T-cell (primary cell): ENCODE measurements around the gene ENTPD3. TPM values are rescaled to one million over a fixed set of nuclear protein-coding genes. Genes with fewer than 3 reads are reported as not detected.

ENCODE experiments used
- ATAC-seq, 4 experiments: fragments of 200-7000 bp in 3 of 4; fragments of 150-1000 bp in 1 of 4; cut with Tn5 transposase; replicated peaks in 1 of 4; 1 replicate in 3 of 4; 2 replicates in 1 of 4; pipeline ENCODE4 v1.10.0; 2021; ENCODE audit warnings: moderate library complexity in 3 of 4, mild to moderate bottlenecking in 2 of 4, moderate number of reproducible peaks in 1 of 4
- CTCF ChIA-PET, 2 donors: fragments of 300-600 bp; sonication (Branson Sonifier 250); formaldehyde crosslinking; loops; one replicate each; lab custom pipeline; 2022; ENCODE audit warnings: antibody characterized with exemption in 2 of 2; lab: Charles Lee
- POLR2A ChIA-PET, 2 donors: fragments of 300-600 bp; sonication (Branson Sonifier 250); formaldehyde crosslinking; loops; one replicate each; lab custom pipeline; 2022; ENCODE audit warnings: antibody characterized with exemption in 2 of 2; lab: Charles Lee
- DNase-seq, 35 experiments: peaks; one replicate each; pipeline versions ENCODE4 v3.0.0 to v3.0.0-alpha.2; 2013 to 2023
- H3K27ac ChIP-seq: one replicate; pipeline ENCODE4 v1.5.1; 2013; ENCODE audit warnings: low read length
- H3K27me3 ChIP-seq, 2 experiments: replicated peaks in 1 of 2; 1 replicate in 1 of 2; 2 replicates in 1 of 2; pipeline versions ENCODE4 v1.6.1 to v1.7.0; 2013; ENCODE audit warnings: low read length in 1 of 2, mixed read lengths in 1 of 2; ENCODE audit not compliant: control insufficient read depth in 2 of 2, insufficient read depth in 2 of 2; ENCODE audit errors: extremely low read depth in 1 of 2
- H3K36me3 ChIP-seq, 2 donors: 1 replicate in 1 of 2; 2 replicates in 1 of 2; pipeline versions ENCODE4 v1.6.1 to v1.7.0; 2013; ENCODE audit warnings: low read length in 1 of 2; ENCODE audit not compliant: control insufficient read depth in 2 of 2, insufficient read depth in 1 of 2; ENCODE audit errors: extremely low read depth in 1 of 2
- H3K4me1 ChIP-seq, 2 experiments: 1 replicate in 1 of 2; 2 replicates in 1 of 2; pipeline versions ENCODE4 v1.6.1 to v1.7.0; 2013; ENCODE audit warnings: low read length in 2 of 2, mixed read lengths in 1 of 2; ENCODE audit not compliant: insufficient read depth in 2 of 2, control insufficient read depth in 1 of 2; ENCODE audit errors: extremely low read depth in 1 of 2
- H3K4me3 ChIP-seq, 2 donors: 1 replicate in 1 of 2; 2 replicates in 1 of 2; pipeline versions ENCODE4 v1.5.1 to v1.7.0; 2013; ENCODE audit warnings: mild to moderate bottlenecking in 2 of 2, low read length in 1 of 2, moderate library complexity in 1 of 2; ENCODE audit not compliant: control insufficient read depth in 1 of 2; ENCODE audit errors: extremely low read depth in 1 of 2
- H3K9me3 ChIP-seq: 2 replicates; pipeline ENCODE4 v1.7.0; 2013
- H3K27ac Mint-ChIP-seq, 2 donors: one replicate each; pipeline ENCODE4 v1.8.0; 2020 to 2021; ENCODE audit warnings: mild to moderate bottlenecking in 2 of 2, mixed read lengths in 2 of 2
- H3K27me3 Mint-ChIP-seq, 2 donors: one replicate each; pipeline ENCODE4 v1.8.0; 2021 to 2022; ENCODE audit warnings: mixed read lengths in 2 of 2
- H3K36me3 Mint-ChIP-seq: one replicate; pipeline ENCODE4 v1.8.0; 2021; ENCODE audit warnings: mixed read lengths
- H3K4me1 Mint-ChIP-seq, 3 donors: one replicate each; pipeline ENCODE4 v1.8.0; 2020 to 2022; ENCODE audit warnings: mixed read lengths in 3 of 3, mild to moderate bottlenecking in 1 of 3
- H3K4me3 Mint-ChIP-seq, 3 donors: one replicate each; pipeline ENCODE4 v1.8.0; 2020 to 2022; ENCODE audit warnings: mild to moderate bottlenecking in 3 of 3, mixed read lengths in 3 of 3, moderate library complexity in 3 of 3
- H3K9me3 Mint-ChIP-seq, 3 donors: one replicate each; pipeline ENCODE4 v1.8.0; 2020 to 2022; ENCODE audit warnings: mixed read lengths in 3 of 3
- WGBS: methylation state at CpG from one replicate; pipeline ENCODE4 v1.1.5; 2013; ENCODE audit warnings: missing lambda C conversion rate; ENCODE audit not compliant: insufficient coverage; 5-methylcytosine and 5-hydroxymethylcytosine counted together
- total RNA-seq, 35 experiments: library from RNA in 6 of 35; stranded (reverse) in 6 of 35; fragments of 120-200 nt in 1 of 35; gene quantifications; one replicate each; pipeline versions ENCODE4 v1.2.1 to v1.2.4 and lab custom pipeline; 2013 to 2026

ENTPD3 gene
- total RNA-seq, 5 donors from 2014 or later (not counting 1 experiment from before 2014, with no cell fraction given), result not detected

DNA sequence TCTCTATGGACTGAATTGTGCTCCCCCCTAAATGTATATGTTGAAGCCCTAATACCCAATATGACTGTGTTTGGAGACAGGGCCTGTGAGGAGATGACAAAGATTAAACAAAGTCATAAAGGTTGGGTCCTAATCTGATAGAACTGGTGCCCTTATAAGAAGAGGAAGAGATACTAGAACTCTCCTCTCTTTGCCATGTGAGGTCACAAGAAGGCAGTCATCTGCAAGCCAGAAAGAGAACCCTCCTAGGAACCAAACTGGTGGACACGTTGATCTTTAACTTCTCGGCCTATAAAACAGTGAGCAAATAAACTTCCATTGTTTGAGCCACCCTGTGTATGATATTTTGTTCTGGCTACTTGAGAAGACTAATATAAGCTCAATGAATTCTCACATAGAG lies 31.6 kb upstream of the ENTPD3 start:
- Histone ChIP-seq H3K27ac (no peak overlapping the region), H3K4me3 (no peak overlapping the region), H3K4me1 (no peaks in the 10 kb centered on the region), H3K36me3 (no peaks in the 10 kb centered on the region), H3K27me3 (peaks cover 0 to 13% of the 10 kb centered on the region in 2 experiments), H3K9me3 (peaks cover 3% of the 10 kb centered on the region)
- Mint-ChIP-seq H3K27me3 (peaks cover 16 to 22% of the 10 kb centered on the region in 2 donors), H3K4me3 (no peak overlapping the region), H3K4me1 (no peaks in the 10 kb centered on the region), H3K9me3 (peaks cover 0 to 10% (median 9%) of the 10 kb centered on the region in 3 donors), H3K36me3 (no peaks in the 10 kb centered on the region), H3K27ac (no peak overlapping the region)
- ATAC-seq (no peak), DNase-seq (no peak)
- CTCF ChIA-PET, result interaction anchor here in 1 of 2 donors (0.6 kb wide), 2 partner anchors 9 to 177 kb away, joined by 3 to 6 read pairs; no protein-coding TSS in a partner anchor
- POLR2A ChIA-PET, result no interaction called here
- WGBS, result no CpG with 5 or more reads among the region's 2 CpGs

DNA sequence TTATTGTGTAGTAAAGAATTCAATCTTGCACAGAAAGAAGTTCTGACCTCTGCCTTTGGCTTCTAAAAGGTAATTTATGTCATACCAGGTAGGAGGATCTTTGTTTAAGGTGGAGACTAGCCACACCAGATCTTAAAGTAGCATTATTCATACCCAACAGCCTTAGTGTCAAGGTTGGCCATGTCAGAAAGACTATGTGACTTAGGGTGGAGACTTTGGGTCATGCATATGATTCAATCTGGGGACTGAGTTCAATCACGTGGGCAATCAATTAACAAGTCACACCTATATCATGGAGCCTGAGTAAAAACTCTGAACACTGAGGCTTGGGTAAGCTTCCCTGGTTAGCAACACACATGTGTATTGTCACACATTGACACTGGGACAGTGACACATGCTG lies 28.5 kb upstream of the ENTPD3 start:
- Mint-ChIP-seq H3K4me3 (no peak overlapping the region), H3K36me3 (no peaks in the 10 kb centered on the region), H3K9me3 (peaks cover 0 to 4% (median 0%) of the 10 kb centered on the region in 3 donors), H3K27me3 (peaks cover 10 to 19% of the 10 kb centered on the region in 2 donors), H3K27ac (no peak overlapping the region), H3K4me1 (no peaks in the 10 kb centered on the region)
- H3K27ac ChIP-seq, result no peak overlapping the region
- H3K9me3 ChIP-seq, result peaks cover 3% of the 10 kb centered on the region
- DNase-seq (no peak), ATAC-seq (no peak)
- POLR2A ChIA-PET, result no interaction called here
- peaks cover 0 to 8% of the 10 kb centered on the region in 2 experiments for H3K27me3 ChIP-seq
- no peaks in the 10 kb centered on the region for H3K4me1 ChIP-seq
- no CpG with 5 or more reads among the region's 1 CpG for WGBS
- H3K36me3 ChIP-seq, result no peaks in the 10 kb centered on the region
- no peak overlapping the region for H3K4me3 ChIP-seq
- CTCF ChIA-PET, result no interaction called here

DNA sequence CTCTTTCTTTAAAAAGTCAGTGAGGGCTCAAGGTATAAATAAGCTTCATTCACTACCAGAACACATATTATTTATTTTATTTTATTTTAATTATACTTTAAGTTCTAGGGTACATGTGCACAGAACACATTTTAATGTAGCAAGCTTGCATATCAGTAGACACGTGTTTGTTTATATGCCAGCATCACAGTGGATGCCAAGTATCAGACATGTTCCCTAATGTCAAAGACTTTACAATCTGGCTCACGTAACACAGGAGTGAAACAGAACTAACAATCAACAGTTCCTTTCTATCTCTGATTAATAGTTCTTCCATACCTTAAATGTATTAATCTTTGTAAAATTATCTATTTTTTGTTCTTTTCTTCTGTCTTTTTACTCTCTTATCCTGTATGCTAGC lies 23.3 kb upstream of the ENTPD3 start:
- no peak overlapping the region for H3K4me3 Mint-ChIP-seq
- Histone ChIP-seq H3K4me1 (no peaks in the 10 kb centered on the region), H3K4me3 (no peak overlapping the region), H3K9me3 (peaks cover 1% of the 10 kb centered on the region), H3K27ac (no peak overlapping the region), H3K36me3 (no peaks in the 10 kb centered on the region), H3K27me3 (peaks cover 0 to 4% of the 10 kb centered on the region in 2 experiments)
- H3K27ac Mint-ChIP-seq, result no peak overlapping the region
- no peaks in the 10 kb centered on the region for H3K4me1 Mint-ChIP-seq
- H3K36me3 Mint-ChIP-seq, result no peaks in the 10 kb centered on the region
- H3K27me3 Mint-ChIP-seq, result peaks cover 14 to 26% of the 10 kb centered on the region in 2 donors
- POLR2A ChIA-PET, result no interaction called here
- WGBS, result no CpG with 5 or more reads among the region's 2 CpGs
- ATAC-seq, result no peak
- DNase-seq, result no peak
- CTCF ChIA-PET, result no interaction called here
- H3K9me3 Mint-ChIP-seq, result no peaks in the 10 kb centered on the region

DNA sequence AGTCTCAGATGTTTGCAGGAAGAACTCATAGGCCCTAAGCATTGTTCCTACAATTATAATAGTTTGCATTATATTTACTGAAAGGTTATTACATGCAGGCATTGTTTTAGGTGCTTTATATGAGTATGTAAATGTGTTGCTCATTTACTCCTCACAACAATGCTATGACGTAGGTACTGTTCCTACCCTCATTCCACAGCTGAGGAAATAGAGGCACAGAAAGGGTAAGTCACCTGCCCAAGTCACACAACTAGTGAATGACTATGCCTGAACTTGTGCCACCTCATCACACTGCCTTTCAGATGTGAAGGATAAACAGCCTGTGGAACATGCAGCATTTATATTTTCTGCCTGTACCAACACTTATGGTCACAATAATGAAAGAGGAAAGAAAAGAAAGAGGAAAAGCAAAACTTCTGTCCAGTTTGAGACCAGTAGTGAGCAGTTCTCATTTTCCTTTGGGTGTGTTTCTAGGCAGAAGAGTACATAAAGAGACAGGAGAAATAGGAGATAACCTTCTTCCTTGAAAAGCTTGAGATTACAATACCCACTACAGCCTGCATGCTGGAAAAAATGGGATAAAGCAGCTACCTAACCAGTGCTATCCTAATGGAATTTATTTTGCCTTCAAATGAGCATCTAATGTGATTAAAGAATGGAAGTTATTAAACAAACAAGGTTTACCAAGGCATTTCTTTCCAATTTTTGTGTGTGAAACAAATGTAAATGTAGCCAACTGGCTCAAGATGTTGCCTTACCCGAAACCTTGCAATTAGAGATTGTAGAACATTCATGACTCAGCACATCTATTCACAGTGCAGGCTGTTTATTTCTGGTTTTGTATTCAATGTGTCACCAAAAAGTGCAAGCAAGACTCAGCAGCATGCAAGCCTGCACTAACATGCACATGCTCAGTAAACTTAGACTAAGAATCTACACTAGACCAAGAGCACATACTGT lies 20.5 kb upstream of the ENTPD3 start:
- H3K4me3 Mint-ChIP-seq, result no peak overlapping the region
- no peaks in the 10 kb centered on the region for H3K4me1 Mint-ChIP-seq
- no peak overlapping the region for H3K27ac Mint-ChIP-seq
- no peak overlapping the region for H3K4me3 ChIP-seq
- ATAC-seq, result no peak
- H3K27ac ChIP-seq, result no peak overlapping the region
- no peaks in the 10 kb centered on the region for H3K36me3 ChIP-seq
- WGBS, result 90% methylated on average over 2 of the region's 2 CpGs
- ChIA-PET POLR2A (no interaction called here), CTCF (no interaction called here)
- H3K9me3 ChIP-seq, result no peaks in the 10 kb centered on the region
- DNase-seq, result no peak
- H3K4me1 ChIP-seq, result no peaks in the 10 kb centered on the region
- no peaks in the 10 kb centered on the region for H3K9me3 Mint-ChIP-seq
- no peaks in the 10 kb centered on the region for H3K27me3 ChIP-seq
- no peaks in the 10 kb centered on the region for H3K36me3 Mint-ChIP-seq
- H3K27me3 Mint-ChIP-seq, result peaks cover 20 to 39% of the 10 kb centered on the region in 2 donors

DNA sequence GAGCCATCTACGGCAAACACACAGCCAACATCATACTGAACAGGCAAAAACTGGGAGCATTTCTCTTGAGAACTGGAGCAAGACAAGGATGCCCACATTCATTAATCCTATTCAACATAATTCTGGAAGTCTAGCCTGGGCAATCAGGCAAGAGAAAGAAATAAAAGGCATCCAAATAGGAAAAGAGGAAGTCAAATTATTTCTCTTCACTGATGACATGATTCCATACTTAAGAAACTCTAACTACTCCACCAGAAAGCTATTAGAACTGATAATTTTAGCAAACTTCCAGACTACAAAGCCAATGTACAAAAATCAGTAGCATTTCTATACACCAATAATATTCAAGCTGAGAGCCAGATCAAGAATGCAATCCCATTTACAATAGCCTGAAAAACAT lies 17.3 kb upstream of the ENTPD3 start:
- ATAC-seq (no peak), DNase-seq (no peak)
- H3K4me1 ChIP-seq, result no peaks in the 10 kb centered on the region
- H3K27ac ChIP-seq, result no peak overlapping the region
- Mint-ChIP-seq H3K36me3 (no peaks in the 10 kb centered on the region), H3K4me1 (no peaks in the 10 kb centered on the region), H3K27ac (no peak overlapping the region), H3K9me3 (no peaks in the 10 kb centered on the region), H3K27me3 (peaks cover 22 to 36% of the 10 kb centered on the region in 2 donors), H3K4me3 (no peak overlapping the region)
- ChIA-PET CTCF (no interaction called here), POLR2A (no interaction called here)
- no peaks in the 10 kb centered on the region for H3K9me3 ChIP-seq
- no peaks in the 10 kb centered on the region for H3K36me3 ChIP-seq
- WGBS, result no CpG with 5 or more reads among the region's 1 CpG
- H3K4me3 ChIP-seq, result no peak overlapping the region
- peaks cover 0 to 3% of the 10 kb centered on the region in 2 experiments for H3K27me3 ChIP-seq

DNA sequence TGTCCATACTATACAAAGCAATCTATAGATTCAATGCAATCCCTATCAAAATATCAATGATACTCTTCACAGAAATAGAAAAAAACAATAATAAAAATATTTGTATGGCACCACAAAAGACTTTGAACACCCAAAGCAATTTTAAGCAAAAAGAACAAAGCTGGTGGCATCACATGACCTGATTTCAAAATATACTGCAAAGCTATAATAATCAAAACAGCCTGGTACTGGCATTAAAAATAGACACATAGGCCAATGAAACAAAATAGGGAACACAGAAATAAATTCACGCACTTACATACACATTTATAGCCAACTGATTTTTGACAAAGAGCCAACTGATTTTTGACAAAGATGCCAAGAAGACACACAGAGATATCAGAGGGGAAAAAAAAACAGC lies 9.2 kb upstream of the ENTPD3 start:
- H3K9me3 Mint-ChIP-seq, result peaks cover 5 to 7% (median 6%) of the 10 kb centered on the region in 3 donors
- ATAC-seq, result no peak

More for the DNA sequence above, 9.2 kb upstream of the ENTPD3 start:
- Histone ChIP-seq H3K27ac (no peak overlapping the region), H3K27me3 (peaks cover 0 to 3% of the 10 kb centered on the region in 2 experiments), H3K4me3 (no peak overlapping the region), H3K9me3 (no peaks in the 10 kb centered on the region), H3K36me3 (no peaks in the 10 kb centered on the region), H3K4me1 (no peaks in the 10 kb centered on the region)
- no CpG with 5 or more reads among the region's 1 CpG for WGBS
- Mint-ChIP-seq H3K36me3 (no peaks in the 10 kb centered on the region), H3K27me3 (peaks cover 3 to 6% of the 10 kb centered on the region in 2 donors), H3K4me3 (no peak overlapping the region), H3K4me1 (no peaks in the 10 kb centered on the region), H3K27ac (no peak overlapping the region)
- CTCF ChIA-PET, result no interaction called here
- no peak for DNase-seq
- POLR2A ChIA-PET, result no interaction called here
